ENCODE data around the gene TP53RK. TPM values are rescaled to one million over a fixed set of nuclear protein-coding genes. Genes with fewer than 3 reads are reported as not detected.

The TP53RK gene
- polyA plus RNA-seq, 1 donor from 2014 or later = 22.7 TPM

- Histone ChIP-seq H3K27me3 (ENCODE audit: insufficient read depth, low read depth, low read length) (no peaks in the 10 kb centered on the region), H3K36me3 (ENCODE audit: insufficient read depth, low read length) (no peaks in the 10 kb centered on the region), H3K9me2 (ENCODE audit: insufficient read depth, low read length) (no peaks in the 10 kb centered on the region), H2AFZ (ENCODE audit: low read depth, low read length) (no peak overlapping the region), H3F3A (ENCODE audit: insufficient read depth, low read length, poor library complexity, severe bottlenecking) (no peaks in the 10 kb centered on the region), H3K4me3 (ENCODE audit: low read length) (no peak overlapping the region), H3K9ac (ENCODE audit: low read length) (no peak overlapping the region), H3K27ac (ENCODE audit: low read length) (no peak overlapping the region), H3K79me2 (replicated peaks; ENCODE audit: insufficient read depth, low read length) (no peaks in the 10 kb centered on the region), H3K4me2 (ENCODE audit: low read length) (no peak overlapping the region), H4K20me1 (ENCODE audit: insufficient read depth) (no peaks in the 10 kb centered on the region), H3K9me3 (ENCODE audit: low read length) (no peaks in the 10 kb centered on the region)
- no peak for TF ChIP-seq TAF1 (IDR thresholded peaks at IDR 0.05; ENCODE audit: low read depth)
- no peak for TF ChIP-seq EP300 (conservative IDR thresholded peaks at IDR 0.05; ENCODE audit: poor library complexity, severe bottlenecking)
- TF ChIP-seq MXI1 (conservative IDR thresholded peaks at IDR 0.05; ENCODE audit: poor library complexity, severe bottlenecking) = no peak
- TF ChIP-seq REST (IDR thresholded peaks at IDR 0.05; ENCODE audit: borderline replicate concordance) = no peak
- TF ChIP-seq RAD21 (conservative IDR thresholded peaks at IDR 0.05) = no peak
- TF ChIP-seq EZH2 (IDR thresholded peaks at IDR 0.05; ENCODE audit: borderline replicate concordance, insufficient read depth, low read length, poor library complexity, severe bottlenecking) = no peak
These were observed 42.5 kb upstream of the TP53RK start for GRCh38 chr20:46731770-46732169.

- Histone ChIP-seq H3K9me3 (ENCODE audit: low read length) (no peaks in the 10 kb centered on the region), H3K4me3 (ENCODE audit: low read length) (no peak overlapping the region), H2AFZ (ENCODE audit: low read depth, low read length) (no peak overlapping the region), H3K4me2 (ENCODE audit: low read length) (no peak overlapping the region), H3K27me3 (ENCODE audit: insufficient read depth, low read depth, low read length) (no peaks in the 10 kb centered on the region), H4K20me1 (ENCODE audit: insufficient read depth) (no peaks in the 10 kb centered on the region), H3K9ac (ENCODE audit: low read length) (no peak overlapping the region), H3K27ac (ENCODE audit: low read length) (no peak overlapping the region), H3K36me3 (ENCODE audit: insufficient read depth, low read length) (no peaks in the 10 kb centered on the region), H3F3A (ENCODE audit: insufficient read depth, low read length, poor library complexity, severe bottlenecking) (no peaks in the 10 kb centered on the region), H3K79me2 (replicated peaks; ENCODE audit: insufficient read depth, low read length) (no peaks in the 10 kb centered on the region), H3K9me2 (ENCODE audit: insufficient read depth, low read length) (no peaks in the 10 kb centered on the region)
- TF ChIP-seq EZH2 (IDR thresholded peaks at IDR 0.05; ENCODE audit: borderline replicate concordance, insufficient read depth, low read length, poor library complexity, severe bottlenecking) (no peak), RAD21 (conservative IDR thresholded peaks at IDR 0.05) (no peak), POLR2AphosphoS5 (IDR thresholded peaks at IDR 0.05) (no peak), CTCF (IDR thresholded peaks at IDR 0.05; ENCODE audit: poor library complexity, severe bottlenecking) (no peak), SMC3 (conservative IDR thresholded peaks at IDR 0.05; ENCODE audit: poor library complexity) (no peak), MXI1 (conservative IDR thresholded peaks at IDR 0.05; ENCODE audit: poor library complexity, severe bottlenecking) (no peak), REST (IDR thresholded peaks at IDR 0.05; ENCODE audit: borderline replicate concordance) (no peak), TAF1 (IDR thresholded peaks at IDR 0.05; ENCODE audit: low read depth) (no peak), EP300 (conservative IDR thresholded peaks at IDR 0.05; ENCODE audit: poor library complexity, severe bottlenecking) (no peak)
These were observed 36.2 kb upstream of the TP53RK start for GRCh38 chr20:46725186-46726165.
